H1 (cell line): ENCODE results near the gene CBFB.

Source experiments
- BACH1 ChIP-seq: IDR thresholded peaks from 2 replicates; pipeline ENCODE4 v1.6.1; 2012; ENCODE audit warnings: low read length, improper control_type of control experiment
- BCL11A ChIP-seq, 2 experiments: IDR thresholded peaks; one replicate each; pipeline ENCODE4 v1.6.1; 2011; ENCODE audit warnings: low read depth in 2 of 2, low read length in 2 of 2, mild to moderate bottlenecking in 2 of 2
- CREB1 ChIP-seq: IDR thresholded peaks from 2 replicates; pipeline ENCODE4 v1.6.1; 2012; ENCODE audit warnings: inconsistent platforms
- EZH2 ChIP-seq: fragments of 200-600 bp; sonication (generic); IDR thresholded peaks from 2 replicates; pipeline ENCODE4 v1.7.1; 2012; ENCODE audit warnings: low read depth, mild to moderate bottlenecking, moderate library complexity, low read length, inconsistent platforms; ENCODE audit not compliant: severe bottlenecking
- POLR2A ChIP-seq, 2 experiments: IDR thresholded peaks; 1 replicate in 1 of 2; 2 replicates in 1 of 2; pipeline ENCODE4 v1.6.1; 2011; ENCODE audit warnings: low read depth in 2 of 2, low read length in 2 of 2, mild to moderate bottlenecking in 2 of 2; ENCODE audit errors: control extremely low read depth in 1 of 2
- RAD21 ChIP-seq, 2 experiments: IDR thresholded peaks in 1 of 2; conservative IDR thresholded peaks in 1 of 2; 2 replicates each; pipeline ENCODE4 v1.6.1; 2011; ENCODE audit warnings: low read depth in 2 of 2, low read length in 2 of 2, improper control_type of control experiment in 1 of 2, inconsistent platforms in 1 of 2, mild to moderate bottlenecking in 1 of 2, moderate library complexity in 1 of 2
- RXRA ChIP-seq: IDR thresholded peaks from 2 replicates; pipeline ENCODE4 v1.6.1; 2011; ENCODE audit warnings: low read depth, mild to moderate bottlenecking, low read length, moderate library complexity; ENCODE audit not compliant: insufficient read depth
- SRF ChIP-seq: IDR thresholded peaks from 2 replicates; pipeline ENCODE4 v1.6.1; 2011; ENCODE audit warnings: mild to moderate bottlenecking, low read depth, low read length, moderate library complexity
- SUZ12 ChIP-seq: fragments of 200-600 bp; sonication (generic); IDR thresholded peaks from 2 replicates; pipeline ENCODE4 v1.6.1; 2012; ENCODE audit warnings: mild to moderate bottlenecking, inconsistent platforms, low read length, moderate library complexity, mixed read lengths
- TF ChIP-seq, protein P1 (sequence below), 3 experiments: IDR thresholded peaks; 1 replicate in 2 of 3; 2 replicates in 1 of 3; pipeline versions ENCODE4 v1.5.1 to v1.6.1; 2011; ENCODE audit warnings: low read length in 3 of 3, mild to moderate bottlenecking in 3 of 3, inconsistent platforms in 2 of 3, low read depth in 1 of 3, moderate library complexity in 1 of 3; ENCODE audit not compliant: insufficient read depth in 1 of 3; ENCODE audit errors: control extremely low read depth in 1 of 3
- TF ChIP-seq, protein P2 (sequence below): IDR thresholded peaks from 2 replicates; pipeline ENCODE4 v1.6.1; 2012; ENCODE audit warnings: inconsistent platforms

GRCh38 chr16:67054901-67055300 lies 26.0 kb downstream of the CBFB start:
- TF ChIP-seq, protein P1, sequence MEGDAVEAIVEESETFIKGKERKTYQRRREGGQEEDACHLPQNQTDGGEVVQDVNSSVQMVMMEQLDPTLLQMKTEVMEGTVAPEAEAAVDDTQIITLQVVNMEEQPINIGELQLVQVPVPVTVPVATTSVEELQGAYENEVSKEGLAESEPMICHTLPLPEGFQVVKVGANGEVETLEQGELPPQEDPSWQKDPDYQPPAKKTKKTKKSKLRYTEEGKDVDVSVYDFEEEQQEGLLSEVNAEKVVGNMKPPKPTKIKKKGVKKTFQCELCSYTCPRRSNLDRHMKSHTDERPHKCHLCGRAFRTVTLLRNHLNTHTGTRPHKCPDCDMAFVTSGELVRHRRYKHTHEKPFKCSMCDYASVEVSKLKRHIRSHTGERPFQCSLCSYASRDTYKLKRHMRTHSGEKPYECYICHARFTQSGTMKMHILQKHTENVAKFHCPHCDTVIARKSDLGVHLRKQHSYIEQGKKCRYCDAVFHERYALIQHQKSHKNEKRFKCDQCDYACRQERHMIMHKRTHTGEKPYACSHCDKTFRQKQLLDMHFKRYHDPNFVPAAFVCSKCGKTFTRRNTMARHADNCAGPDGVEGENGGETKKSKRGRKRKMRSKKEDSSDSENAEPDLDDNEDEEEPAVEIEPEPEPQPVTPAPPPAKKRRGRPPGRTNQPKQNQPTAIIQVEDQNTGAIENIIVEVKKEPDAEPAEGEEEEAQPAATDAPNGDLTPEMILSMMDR (IDR thresholded peaks at IDR 0.05; ENCODE audit: control extremely low read depth in 1 of 3, insufficient read depth in 1 of 3, low read depth in 1 of 3, low read length in 3 of 3): no peak
- no peak for TF ChIP-seq EZH2
- no peak for TF ChIP-seq CREB1
- TF ChIP-seq SUZ12: no peak
- TF ChIP-seq RXRA: no peak
- TF ChIP-seq SRF: no peak
- TF ChIP-seq, protein P2, sequence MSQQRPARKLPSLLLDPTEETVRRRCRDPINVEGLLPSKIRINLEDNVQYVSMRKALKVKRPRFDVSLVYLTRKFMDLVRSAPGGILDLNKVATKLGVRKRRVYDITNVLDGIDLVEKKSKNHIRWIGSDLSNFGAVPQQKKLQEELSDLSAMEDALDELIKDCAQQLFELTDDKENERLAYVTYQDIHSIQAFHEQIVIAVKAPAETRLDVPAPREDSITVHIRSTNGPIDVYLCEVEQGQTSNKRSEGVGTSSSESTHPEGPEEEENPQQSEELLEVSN: no peak
- no peak for TF ChIP-seq BACH1
- no peak for TF ChIP-seq POLR2A (IDR thresholded peaks at IDR 0.05; ENCODE audit: control extremely low read depth in 1 of 2, low read depth in 2 of 2, low read length in 2 of 2)
- no peak for TF ChIP-seq RAD21 (IDR thresholded peaks at IDR 0.05 in 1 of 2, conservative IDR thresholded peaks at IDR 0.05 in 1 of 2; ENCODE audit: low read depth in 2 of 2, low read length in 2 of 2)
- TF ChIP-seq BCL11A (IDR thresholded peaks at IDR 0.05; ENCODE audit: low read depth in 2 of 2, low read length in 2 of 2): no peak
